Activated naive CD4-positive, alpha-beta T cell treated with Interleukin-2 at 50 U/mL for 16 hours (primary cell): Measurements from ENCODE around the gene ZNF701.
"Not testable (repeated sequence)": the region's sequence is repeated elsewhere in the genome, so short reads cannot be mapped to it uniquely, and the experiment has no call there.

ENCODE experiments used
- DNase-seq: peaks from one replicate; pipeline ENCODE4 v3.0.0-alpha.2; 2020

ZNF701 gene

DNA sequence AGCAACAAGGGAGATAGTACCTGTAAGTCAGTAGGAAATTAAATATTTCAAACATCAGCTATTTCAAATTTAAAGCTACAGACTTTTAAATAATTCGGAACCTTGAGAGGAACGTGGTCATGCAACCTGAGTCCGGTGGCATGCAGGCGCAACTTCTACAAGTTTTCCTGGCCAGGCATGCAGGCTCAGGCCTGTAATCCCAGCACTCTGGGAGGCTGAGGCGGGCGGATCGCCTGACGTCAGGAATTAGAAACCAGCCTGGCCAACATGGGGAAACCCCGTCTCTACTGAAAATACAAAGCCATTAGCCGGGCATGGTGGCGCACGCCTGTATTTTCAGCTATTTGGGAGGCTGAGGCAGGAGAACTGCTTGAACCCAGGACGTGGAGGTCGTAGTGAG, 2.2 kb upstream of the ZNF701 start:
- no peak for DNase-seq

DNA sequence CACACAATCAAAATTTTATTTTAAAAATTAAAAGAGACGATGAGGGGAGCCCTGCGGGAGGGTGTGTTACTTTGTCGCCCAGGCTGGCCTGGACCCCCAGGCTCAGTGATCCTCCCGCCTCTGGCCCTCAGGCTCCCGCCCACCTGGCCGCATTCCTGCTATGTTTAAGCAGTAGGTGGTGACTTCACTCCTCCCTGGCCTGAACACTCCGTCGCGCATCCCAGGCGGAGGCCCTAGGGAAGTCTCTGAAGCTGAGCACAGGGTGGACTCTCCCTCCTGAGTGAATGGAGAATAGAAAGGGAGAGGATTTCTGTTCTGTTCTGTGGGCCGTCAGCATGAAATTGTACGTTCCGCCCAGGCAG, 468 bp upstream of the ZNF701 start:
- DNase-seq = not testable (repeated sequence)

DNA sequence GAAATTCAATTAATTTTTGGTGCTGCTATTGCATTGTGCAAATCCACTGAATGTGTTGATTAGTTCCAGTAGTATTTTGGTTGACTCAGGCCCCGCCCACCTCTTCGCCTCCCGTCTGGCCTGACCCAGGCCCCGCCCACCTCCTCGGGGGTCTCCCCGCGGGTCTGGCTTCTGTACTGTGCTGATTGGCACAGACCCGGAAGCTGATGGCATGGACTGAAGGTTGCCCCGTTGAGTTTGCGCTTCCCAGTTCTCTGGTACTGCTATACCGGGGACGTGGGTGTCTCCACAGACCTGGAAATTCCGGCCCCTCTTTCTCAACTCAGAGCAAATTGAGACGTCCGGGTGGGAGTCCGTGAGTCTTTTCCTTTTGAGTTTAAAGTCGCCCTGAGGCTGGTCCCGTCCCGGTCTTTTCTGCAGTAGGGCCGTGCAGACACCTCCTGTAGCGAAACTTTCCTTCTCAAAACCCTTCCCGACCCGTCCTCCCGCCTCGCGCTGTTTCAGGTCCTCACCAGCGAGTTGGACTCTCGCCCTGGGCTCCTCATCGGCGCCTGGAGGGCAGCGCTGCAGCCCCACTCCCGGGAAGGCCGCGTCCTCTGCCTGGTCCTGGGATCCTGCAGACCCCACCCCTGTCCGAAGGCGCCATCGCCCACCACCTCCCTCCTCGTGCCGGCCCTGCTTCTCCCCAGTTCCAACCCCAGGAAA, 14.8 kb downstream of the ZNF701 start:
- DNase-seq = no peak

DNA sequence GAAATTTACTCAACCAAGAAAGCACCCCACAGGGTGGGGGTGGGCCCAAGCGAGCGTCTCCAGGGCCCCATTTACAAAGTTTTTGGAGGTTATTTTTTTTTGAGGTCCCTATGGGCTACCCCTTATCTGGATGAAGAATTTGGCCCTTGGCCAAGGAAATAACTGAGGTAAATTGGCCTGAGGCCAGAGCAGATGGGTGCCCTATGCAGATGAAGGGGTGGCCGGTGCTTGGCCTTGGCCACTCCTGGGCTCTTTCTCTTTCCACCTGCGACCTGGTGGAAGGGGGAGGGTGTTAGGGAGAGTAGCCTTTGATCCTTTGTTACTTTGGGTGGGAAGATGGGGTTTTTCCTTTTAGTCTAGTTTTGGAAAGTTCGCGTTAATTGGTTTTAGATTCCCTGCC, 15.5 kb downstream of the ZNF701 start:
- DNase-seq = no peak

DNA sequence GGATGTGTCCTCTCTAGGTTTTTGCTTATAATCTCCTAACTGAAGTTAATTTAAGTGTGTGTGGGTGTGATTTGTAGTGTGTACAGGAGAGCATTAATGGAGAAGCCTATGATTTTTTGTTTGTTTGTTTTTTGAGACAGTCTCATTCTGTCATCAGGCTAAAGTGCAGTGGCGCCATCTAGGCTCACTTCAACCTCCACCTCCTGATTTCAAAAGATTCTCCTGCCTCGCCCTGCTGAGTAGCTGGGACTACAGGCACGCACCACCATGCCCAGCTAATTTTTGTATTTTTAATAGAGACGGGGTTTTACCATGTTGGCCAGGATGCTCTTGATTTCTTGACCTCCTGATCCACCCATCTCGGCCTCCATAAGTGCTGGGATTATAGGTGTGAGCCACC, 20.6 kb downstream of the ZNF701 start:
- DNase-seq = no peak

DNA sequence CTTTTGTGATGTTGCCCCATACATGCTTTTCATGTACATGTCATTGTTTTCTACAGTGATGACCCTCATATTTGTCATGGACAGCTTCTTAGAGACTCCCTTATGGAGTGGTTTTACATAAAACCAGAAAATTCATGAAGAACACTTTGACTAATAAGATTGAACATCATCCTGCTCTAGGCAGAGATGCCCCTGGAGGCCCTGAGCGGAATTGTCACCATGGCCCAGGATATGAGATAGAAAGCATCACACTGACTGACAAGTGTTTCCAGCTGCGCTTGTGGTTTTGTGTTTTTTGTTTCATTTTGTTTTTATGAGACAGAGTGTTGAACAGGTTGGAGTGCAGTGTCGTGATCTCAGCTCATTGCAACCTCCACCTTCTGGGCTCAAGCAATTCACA, 22.2 kb downstream of the ZNF701 start:
- no peak for DNase-seq

DNA sequence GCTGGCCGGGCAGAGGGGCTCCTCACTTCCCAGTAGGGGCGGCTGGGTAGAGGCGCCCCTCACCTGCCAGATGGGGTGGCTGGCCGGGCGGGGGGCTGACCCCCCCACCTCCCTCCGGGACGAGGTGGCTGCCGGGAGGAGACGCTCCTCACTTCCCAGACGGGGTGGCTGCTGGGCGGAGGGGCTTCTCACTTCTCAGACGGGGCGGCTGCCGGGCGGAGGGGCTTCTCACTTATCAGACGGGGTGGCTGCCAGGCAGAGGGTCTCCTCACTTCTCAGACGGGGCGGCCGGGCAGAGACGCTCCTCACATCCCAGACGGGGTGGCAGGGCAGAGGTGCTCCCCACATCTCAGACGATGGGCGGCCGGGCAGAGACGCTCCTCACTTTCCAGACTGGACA, 23.4 kb downstream of the ZNF701 start:
- DNase-seq = not testable (repeated sequence)

DNA sequence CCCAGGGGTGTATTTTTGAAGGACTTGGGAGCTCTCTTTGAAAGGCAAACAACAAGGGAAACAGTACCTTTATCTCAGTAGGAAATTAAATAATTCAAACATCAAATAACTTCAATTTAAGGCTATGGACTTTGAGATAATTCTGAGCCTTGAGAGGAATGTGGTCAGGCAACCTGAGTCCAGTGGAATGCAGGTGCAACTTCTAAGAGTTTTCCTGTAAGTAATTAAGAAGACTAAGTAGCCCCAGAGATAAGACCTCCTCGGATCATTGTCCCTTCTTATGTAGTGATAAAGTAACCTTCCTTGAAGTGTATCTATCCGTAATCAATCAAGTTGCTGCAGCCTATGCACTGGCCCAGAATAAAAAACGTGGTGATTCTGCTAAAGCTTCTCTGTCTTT, 29.2 kb downstream of the ZNF701 start:
- DNase-seq = no peak

DNA sequence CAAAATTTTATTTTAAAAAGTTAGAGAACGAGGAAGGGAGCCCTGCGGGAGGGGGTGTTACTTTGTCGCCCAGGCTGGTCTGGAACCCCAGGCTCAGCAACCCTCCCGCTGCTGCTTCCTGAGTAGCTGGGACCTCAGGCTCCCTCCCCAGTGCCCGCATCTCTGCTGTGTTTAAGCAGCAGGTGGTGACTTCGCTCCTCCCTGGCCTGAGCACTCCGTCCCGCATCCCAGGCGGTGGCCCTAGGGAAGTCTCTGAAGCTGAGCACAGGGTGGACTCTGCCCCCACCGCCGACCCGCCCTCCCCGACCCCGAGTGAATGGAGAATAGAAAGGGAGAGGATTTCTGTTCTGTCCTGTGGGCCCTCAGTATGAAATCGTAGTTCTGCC, 30.5 kb downstream of the ZNF701 start:
- no peak for DNase-seq

DNA sequence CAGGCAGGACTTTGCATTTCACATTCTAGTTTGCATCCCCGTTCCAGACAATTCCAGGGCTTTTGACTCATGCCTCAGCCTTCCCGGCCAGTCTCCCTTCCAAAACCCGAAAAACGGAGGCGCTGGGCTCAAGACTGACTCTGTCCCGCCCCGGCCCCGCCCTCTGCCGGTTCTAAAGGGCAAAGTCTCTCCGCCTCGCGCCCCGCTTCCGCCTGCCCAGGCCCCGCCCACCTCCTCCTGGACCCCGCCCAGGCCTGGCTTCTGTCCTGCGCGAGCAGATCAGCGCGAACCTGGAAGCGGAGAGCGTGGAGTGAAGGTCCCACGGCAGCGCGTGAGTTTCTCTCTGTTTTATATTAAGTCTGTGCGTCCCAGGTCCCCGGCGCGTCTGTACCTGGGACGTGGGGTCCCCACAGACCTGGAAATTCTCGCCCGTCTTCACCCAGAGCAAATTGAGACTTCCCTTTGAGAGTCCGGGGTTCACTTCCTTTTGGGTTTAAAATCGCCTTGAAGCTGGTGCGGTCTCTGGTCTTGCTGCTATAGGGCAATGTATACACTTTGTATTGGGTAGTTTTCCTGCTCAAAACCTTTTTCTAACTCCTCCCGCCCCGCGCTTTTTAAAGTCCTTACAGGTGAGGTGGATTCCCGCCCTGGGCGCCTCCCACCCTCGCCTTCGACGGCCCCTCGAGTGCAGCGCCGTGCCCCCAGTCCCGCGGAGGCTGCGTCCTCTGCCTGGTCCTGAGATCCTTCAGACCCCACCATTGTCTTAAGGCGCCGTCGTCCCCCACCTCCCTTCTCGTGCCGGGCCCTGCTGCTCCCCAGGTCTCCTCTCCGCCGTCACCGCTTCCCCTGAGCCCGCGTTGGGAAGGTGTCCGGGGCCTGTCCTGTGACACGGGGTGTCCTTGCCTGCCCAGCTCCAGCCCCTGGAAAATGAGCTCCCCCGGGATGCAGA, 31.2 kb downstream of the ZNF701 start:
- DNase-seq = peak; percentile 95

DNA sequence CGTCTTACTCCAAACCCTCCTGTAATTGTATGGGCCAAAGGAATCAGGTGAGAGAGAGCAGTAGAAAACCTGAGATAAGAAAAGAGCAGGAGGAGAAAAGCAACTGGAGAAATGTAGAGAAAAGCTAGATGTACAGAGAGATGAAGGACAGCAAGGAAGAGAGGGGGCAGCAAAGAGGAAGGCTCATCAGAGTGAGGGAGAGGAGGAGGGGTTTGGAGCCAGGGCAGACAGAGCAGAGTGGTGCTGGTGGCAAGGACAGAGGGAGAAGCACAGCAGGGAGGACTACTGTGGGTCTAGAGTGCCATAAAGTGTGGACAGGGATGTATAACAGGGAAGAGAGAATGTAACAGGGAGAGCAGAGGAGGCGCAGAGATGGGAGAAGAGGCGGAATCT, 31.9 kb downstream of the ZNF701 start:
- DNase-seq = not testable (repeated sequence)

DNA sequence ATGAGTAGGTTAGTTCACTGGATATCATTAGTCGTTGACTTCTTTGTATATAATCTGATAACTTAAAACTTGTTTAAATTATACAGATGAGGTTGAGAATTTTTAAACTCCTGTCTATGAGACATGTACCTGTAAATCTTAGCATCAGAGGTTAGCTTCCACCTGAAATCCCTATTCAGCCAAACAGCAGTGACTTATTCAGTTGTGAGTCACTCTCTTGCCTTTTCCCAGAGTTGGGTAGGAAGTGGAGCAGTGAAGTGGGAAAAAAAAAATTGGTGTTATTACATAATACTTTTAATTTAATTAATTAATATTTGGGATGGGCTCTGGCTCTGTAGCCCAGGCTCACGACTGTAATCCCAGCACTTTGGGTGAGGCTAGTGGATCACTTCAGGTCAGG, 32.9 kb downstream of the ZNF701 start:
- no peak for DNase-seq

DNA sequence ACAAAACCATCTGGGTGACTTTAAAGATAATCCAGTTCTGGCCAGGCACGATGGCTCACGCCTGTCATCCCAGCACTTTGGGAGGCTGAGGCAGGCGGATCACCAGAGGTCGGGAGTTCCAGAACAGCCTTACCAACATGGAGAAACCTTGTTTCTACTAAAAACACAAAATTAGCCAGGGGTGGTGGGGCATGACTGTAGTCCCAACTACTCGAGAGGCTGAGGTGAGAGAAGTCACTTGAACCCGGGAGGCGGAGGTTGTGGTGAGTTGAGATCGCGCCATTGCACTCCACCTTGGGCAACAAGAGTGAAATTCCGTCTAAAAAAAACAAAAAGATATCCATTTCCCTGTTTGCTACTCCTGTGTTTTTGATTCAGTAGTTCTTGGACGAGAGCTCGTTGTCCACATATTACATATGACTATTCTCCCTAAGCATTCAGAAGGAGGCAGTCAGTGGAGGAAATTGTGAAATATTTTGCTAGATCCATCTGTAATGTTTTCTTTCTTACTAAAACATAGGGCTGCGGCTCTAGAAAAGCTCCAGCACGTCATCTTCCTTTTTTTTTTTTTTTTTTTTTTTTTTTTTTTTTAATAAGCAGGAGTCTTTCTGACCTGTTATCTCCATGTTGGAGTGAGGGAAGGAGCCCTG, 33.6 kb downstream of the ZNF701 start:
- no peak for DNase-seq

DNA sequence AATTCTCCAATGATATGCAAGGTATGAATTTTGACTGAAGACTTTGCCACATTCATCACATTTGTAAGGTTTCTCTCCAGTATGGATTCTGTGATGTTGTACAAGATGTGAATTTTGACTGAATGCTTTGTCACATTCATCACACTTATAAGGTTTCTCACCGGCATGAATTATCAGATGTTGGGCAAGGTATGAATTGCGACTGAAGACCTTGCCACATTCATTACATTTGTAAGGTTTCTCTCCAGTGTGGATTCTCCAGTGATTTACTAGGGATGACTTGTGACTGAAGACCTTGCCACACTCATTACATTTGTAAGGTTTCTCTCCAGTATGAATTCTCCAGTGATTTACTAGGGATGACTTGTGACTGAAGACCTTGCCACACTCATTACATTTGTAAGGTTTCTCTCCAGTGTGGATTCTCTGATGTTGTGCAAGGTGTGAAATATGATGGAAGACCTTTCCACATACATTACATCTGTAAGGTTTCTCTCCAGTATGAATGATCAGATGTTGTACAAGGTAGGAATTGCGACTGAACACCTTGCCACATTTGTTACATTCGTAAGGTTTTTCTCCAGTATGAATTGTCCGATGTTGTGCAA, 43.3 kb downstream of the ZNF701 start:
- no peak for DNase-seq

DNA sequence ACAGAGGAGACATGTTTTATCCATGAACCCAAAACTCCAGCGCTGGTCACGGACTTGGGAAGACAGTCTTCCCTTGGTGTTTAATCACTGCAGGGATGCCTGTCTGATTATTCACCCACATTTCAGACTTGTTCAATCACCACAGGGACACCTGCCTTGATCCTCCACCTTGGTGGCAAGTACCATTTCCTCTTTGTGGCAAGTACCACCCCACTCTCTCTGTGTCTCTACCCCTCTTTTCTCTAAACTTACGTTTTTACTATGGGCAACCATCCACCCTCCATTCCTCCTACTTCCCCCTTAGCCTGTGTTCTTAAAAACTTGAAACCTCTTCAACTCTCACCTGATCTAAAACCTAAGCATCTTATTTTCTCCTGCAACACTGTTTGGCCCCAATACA, 51.3 kb downstream of the ZNF701 start:
- DNase-seq = no peak

DNA sequence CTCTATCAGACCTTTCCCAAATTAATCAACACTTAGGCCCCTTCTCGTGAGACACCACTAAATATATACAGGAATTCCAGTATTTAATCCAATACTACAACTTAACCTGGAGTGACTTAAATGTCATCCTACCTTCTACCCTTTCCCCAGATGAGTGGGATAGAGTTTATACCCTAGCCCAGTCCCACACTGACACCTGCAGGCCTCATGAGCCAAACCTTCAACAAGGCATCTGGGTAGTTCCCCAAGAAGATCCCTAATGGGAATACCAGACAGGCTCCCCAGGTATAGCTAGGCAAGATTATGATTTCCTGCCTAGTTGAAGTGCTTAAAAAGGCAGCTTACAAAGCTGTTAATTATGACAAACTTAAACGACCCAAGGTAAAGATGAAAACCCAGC, 52.2 kb downstream of the ZNF701 start:
- no peak for DNase-seq

DNA sequence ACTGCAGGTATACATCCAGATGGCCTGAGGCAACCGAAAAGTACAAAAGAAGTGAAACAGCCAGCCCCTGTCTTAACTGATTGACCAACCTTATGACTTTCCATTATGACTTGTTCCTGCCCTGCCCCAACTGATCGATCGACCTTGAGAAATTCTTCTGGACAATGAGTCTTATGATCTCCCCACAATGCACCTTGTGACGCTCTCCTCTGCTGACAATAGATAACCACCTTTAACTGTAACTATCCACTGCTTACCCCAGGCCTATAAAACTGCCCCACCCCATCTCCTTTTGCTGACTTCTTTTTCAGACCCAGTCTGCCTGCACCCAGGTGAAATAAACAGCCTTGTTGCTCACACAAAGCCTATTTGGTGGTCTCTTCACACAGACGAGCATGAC, 56.8 kb downstream of the ZNF701 start:
- no peak for DNase-seq

DNA sequence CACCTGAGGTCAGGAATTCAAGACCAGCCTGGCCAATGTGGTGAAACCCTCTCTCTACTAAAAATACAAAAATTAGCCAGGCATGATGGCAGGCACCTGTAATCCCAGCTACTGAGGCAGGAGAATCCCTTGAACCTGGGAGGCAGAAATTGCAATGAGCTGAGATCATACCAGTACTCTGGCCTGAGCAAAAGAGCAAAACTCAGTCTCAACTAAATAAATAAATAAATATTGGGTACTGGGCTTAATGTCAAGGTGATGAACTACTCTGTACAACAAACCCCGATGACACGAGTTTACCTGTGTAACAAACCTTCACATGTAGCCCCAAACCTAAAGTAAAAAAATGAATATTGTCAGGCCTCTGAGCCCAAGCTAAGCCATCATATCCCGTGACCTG, 57.4 kb downstream of the ZNF701 start:
- DNase-seq = not testable (repeated sequence)

DNA sequence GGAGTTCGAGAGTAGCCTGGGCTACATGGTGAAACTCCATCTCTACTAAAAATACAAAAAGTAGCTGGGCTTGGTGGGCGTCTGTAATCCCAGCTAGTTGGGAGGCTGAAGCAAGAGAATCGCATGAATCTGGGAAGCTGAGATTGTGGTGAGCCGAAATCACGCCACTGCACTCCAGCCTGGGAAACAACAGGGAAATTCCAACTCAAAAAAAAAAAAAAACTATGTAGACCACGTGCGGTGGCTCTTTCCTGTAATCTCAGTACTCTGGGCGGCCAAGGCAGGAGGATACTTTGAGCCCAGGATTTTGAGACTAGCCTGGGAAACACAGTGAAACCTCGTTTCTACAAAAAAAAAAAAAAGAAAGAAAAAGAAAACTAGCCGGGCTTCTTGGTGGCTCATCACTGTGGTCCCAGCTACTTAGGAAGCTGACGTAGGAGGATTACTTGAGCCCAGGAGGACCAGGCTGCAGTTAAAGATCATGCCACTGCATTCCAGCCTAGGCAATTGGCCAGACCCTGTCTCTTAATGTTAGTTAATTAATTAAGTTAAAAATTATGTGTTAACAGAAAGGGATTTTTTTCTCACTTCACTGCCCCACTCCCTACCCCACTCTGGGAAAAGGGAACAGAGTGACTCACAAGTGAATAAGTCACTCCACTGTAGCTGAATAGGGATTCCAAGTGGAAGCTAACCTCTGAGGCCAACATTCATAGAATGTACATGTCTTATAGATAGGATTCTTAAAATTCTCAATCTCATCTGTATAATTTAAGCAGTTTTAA, 65.9 kb downstream of the ZNF701 start:
- DNase-seq = no peak
